SHP77 (cell line): ENCODE data around the gene TTC39B.
"Not testable (repeated sequence)": the region's sequence is repeated elsewhere in the genome, so short reads cannot be mapped to it uniquely, and the experiment has no call there.

Experiments
- DNase-seq, 2 experiments: peaks; one replicate each; lab custom pipeline; 2025; lab: John Stamatoyannopoulos, UW

TTC39B gene

DNA sequence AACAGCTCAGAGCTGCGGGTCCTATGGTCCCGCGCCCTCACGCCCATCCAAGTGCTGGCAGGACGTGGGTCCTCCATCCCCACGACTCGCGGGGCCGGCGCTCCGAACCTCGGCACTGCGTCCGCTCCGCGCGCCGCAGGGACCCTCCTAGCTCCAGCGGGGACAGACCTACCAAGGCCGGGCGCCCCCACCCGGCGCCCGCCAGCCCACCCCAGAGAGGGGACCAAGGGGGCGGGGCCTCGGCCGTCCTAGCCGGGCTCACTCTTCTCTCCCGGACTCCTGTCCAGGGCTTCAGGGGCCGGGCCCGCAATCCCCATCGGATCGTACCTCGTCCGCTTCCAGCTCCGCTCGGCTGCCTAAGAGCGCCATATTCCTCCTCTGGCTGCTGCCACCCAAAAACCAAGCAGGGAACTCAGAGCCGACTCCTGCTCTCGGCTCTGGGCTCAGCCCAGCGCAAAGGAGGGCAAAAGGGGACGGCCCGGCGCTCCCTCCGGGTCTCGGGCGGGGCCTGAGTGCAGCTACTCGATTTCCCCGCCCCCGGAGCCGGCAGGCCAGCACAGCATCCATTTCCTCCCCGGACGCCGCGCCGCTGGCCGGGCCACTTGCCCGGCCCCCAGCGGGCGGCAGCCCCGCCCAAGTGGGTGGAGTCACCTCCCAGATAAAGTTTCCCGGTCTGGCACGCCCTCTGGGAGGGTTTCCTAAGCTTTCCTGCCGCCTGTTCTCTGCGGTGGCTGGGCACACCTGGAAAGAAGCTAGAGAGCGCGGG, at the start of gene TTC39B:
Gene TTC39B (minus strand): TSS at position 460 of the 766 bp plus-strand sequence. CDS start 91 bp downstream, at position 369.
- peak; percentile 75 to 83 for DNase-seq

DNA sequence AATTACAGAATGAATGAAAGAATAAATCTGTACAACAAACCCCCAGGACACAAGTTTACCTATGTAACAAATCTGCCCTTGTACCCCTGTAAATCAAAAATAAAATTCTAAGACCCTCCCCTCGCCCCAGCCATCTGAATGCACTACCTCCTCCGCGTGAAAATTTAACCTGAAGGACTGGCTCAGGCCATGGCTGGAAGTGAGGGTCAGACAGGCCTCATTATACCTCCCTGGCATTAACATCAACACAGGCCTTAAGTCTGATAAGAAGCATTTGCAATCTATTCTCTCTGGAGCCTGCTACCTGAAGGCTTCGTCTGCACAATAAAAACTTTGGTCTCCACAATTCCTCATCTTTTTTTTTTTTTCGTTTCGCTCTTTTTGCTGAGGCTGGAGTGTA, 48.7 kb upstream of the TTC39B start:
- no peak for DNase-seq

DNA sequence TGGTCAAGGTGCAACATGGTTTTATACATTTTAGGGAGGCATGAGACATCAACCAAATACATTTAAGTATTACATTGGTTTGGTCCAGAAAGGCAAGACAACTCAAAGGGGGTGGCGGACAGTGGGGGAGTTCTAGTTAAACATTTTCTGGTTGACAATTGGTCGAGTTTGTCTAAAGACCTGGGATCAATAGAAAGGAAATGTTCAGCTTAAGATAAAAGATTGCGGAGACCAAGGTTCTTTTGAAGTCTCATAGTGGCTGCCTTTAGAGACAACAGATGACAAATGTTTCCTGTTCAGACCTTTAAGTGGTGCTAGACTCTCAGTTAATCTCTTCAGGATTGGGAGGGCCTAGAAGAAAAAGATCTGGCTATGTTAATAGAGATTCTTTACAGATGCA, 47.7 kb upstream of the TTC39B start:
- DNase-seq: no peak

GRCh38 chr9:15353892-15354291, 46.9 kb upstream of the TTC39B start:
- no peak for DNase-seq

- DNase-seq: no peak
Measured at GRCh38 chr9:15352306-15352705, 45.3 kb upstream of the TTC39B start.

DNA sequence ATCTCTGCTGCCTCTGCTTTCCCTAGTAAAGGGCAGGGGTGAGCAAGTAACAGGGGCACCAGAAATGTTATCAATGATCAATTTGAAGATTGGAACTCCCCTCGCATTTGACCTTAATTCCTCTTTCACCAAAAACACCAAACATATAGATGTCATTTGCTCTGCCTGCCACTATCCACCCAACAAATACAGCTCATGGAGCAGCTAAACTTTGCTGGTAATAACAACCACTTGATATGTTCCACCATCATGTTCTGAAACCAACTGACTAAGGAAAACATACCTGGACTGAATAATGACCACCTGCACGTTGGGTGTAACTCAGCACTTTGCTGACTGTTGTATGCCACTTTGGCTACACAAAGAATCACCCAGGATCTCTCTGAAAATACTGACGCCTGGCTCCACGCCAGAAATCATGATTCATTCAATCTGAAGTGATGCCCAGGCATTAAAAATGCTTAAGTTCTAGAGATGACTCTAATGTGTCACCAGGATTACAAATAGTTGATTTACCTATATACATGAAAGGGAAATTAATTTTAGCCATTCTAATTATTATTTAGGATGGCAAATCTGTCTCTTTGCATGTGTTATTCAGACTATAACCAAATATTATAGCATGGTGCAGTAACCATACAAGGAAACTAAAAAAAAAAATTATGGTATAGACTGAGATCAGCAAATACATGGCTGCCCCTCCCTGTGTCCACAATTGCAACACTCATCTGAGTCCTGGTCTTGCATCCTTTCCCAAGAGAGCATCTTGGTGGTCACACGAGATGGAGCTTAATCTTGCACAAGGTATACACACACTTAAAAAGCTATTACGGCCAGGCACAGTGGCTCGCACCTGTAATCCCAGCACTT, 43.1 kb upstream of the TTC39B start:
- DNase-seq: peak; percentile 21 to 40

GRCh38 chr9:15346837-15347236, 39.8 kb upstream of the TTC39B start:
- no peak for DNase-seq

GRCh38 chr9:15344191-15344590, 37.2 kb upstream of the TTC39B start:
- no peak for DNase-seq

- DNase-seq: no peak
Measured at GRCh38 chr9:15333376-15333881, 26.4 kb upstream of the TTC39B start.

- no peak for DNase-seq
Measured at GRCh38 chr9:15332939-15333338, 25.9 kb upstream of the TTC39B start.

GRCh38 chr9:15329539-15330109, 22.6 kb upstream of the TTC39B start:
- DNase-seq: no peak

DNA sequence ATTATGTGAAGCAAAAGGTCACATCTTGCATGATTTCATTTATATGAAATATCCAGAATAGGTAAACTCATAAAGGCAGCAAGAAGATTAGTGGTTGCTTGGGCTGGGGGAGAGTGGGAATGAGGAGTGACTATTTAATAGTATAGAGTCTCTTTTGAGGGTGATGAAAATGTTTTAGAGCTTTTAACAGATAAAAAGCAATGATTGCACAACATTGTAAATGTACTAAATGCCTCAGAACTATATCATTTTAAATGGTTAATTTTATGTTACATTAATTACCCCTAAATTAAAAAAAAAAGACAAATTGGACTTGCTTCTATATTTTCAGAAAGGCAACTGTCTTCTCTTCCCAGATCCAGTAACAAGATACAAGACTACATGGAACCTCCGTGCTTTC, 21.9 kb upstream of the TTC39B start:
- no peak for DNase-seq

- not testable (repeated sequence) for DNase-seq
Measured at GRCh38 chr9:15322695-15323094, 15.7 kb upstream of the TTC39B start.

DNA sequence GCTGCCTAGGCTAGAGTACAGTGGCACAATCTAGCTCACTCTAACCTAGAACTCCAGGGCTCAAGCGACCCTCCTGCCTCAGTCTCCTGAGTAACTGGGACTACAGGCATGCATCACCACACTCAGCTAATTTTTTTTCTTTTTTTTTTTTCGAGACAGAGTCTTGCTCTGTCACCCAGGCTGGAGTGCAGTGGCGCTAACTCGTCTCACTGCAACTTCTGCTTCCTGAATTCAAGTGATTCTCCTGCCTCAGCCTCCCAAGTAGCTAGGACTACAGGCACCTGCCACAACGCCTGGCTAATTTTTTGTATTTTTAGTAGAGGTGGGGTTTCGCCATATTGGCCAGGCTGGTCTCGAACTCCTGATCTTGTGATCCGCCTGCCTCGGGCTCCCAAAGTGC, 12.6 kb upstream of the TTC39B start:
- DNase-seq: not testable (repeated sequence)

GRCh38 chr9:15317836-15318235, 10.8 kb upstream of the TTC39B start:
- no peak for DNase-seq

DNA sequence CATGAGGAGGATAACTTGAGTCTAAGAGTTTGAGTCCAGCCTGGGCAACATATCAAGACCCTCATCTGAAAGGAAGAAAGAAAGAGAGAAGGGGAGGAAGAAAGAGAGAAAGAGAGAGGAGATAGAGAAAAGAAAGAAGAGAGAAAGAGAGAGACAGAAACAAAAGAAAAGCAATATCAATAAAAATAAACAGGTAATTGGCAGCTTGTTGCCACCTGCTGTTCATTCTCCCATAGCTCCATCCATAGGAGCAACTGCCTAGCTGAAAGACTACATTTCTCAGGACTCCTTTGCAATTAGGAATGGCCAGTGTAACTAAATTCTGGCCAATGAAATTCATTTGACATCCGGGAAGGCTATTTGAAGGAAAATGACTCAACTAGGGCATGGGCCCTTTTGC, 4.6 kb upstream of the TTC39B start:
- no peak for DNase-seq

- no peak for DNase-seq
Measured at GRCh38 chr9:15310107-15310850, 3.3 kb upstream of the TTC39B start.

GRCh38 chr9:15308511-15308910, 1.5 kb upstream of the TTC39B start:
- no peak for DNase-seq

DNA sequence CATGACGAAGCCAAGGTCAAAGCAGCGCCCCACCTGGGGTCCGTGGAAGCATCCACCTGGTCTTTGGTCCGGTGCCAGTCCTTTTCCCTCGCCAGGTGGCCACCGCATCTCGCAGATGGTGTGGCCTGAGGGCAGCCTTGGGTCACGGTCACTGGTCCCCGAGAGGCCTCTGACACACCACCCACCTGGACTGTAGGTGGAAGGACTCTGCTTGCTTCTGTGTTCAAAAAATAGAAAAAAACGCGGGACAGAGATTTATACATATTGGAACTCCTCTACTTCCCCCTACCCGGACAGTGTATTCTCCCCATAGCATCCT, 466 bp upstream of the TTC39B start:
- DNase-seq: no peak

DNA sequence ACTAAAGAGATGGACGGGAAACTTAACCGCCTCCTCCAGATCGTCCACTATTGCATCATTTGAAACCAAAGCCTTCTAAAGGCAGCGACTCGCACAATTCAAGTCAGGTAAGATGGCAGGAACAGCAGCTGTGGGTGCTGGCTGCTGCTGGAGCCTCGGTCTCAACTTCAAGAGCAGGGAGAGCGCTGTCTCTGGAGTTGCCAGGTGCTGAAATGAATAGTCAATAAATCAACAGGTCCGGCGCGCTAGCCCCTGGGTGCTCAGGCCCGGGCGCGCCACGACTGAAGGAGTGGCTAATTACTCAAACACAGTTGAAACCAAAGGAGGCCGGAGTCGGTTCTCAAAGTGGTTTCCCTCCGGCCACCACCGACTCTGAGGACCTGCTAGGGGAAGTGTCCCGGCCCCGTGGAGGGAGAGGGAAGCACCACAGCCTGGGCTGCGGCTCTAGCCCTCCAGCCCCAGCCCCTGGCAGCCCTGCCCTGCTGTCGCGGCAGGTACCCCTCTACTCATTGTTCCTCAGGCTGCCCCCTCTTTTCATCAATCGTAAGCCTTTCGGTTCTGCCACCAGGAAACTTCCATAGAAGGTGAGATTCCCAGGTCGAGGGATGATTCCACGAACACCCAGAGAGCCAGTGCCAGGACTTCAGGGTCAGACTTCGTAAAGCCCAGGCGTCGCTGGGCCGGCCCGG, 804 bp downstream of the TTC39B start:
- DNase-seq: peak; percentile 82 to 90

- DNase-seq: no peak
Measured at GRCh38 chr9:15305470-15305869, 1.5 kb downstream of the TTC39B start.
